NT2/D1 (cell line): ENCODE measurements around the gene CNTNAP1.

Source experiments
- SUZ12 ChIP-seq: IDR thresholded peaks from 2 replicates; pipeline ENCODE4 v1.6.1; 2011; ENCODE audit not compliant: insufficient read length, insufficient read depth; ENCODE audit errors: extremely low read depth
- YY1 ChIP-seq: IDR thresholded peaks from 2 replicates; pipeline ENCODE4 v1.6.1; 2011; ENCODE audit not compliant: insufficient read length, insufficient read depth
- ZNF274 ChIP-seq: IDR thresholded peaks from 2 replicates; pipeline ENCODE4 v1.6.1; 2011; ENCODE audit warnings: mild to moderate bottlenecking, low read depth, low read length

GRCh38 chr17:42672038-42672437 lies 10.3 kb upstream of the CNTNAP1 start:
- TF ChIP-seq ZNF274 (no peak), YY1 (no peak), SUZ12 (no peak)
